Measurements from ENCODE around the gene ZBTB11. TPM values are rescaled to one million over a fixed set of nuclear protein-coding genes. Genes with fewer than 3 reads are reported as not detected.
"Not testable (repeated sequence)": the region's sequence is repeated elsewhere in the genome, so short reads cannot be mapped to it uniquely, and the experiment has no call there.

Gene ZBTB11
- total and polyA plus RNA-seq, 7 donors = 3.0 to 24.4 (median 18.6) TPM

- Histone ChIP-seq H3K4me1 (peaks cover 0 to 41% (median 32%) of the 10 kb centered on the region in 4 donors), H3K36me3 (peaks cover 13 to 62% (median 42%) of the 10 kb centered on the region in 4 donors)
Measured at GRCh38 chr3:101680466-101680865, 3.5 kb upstream of the ZBTB11 start.

GRCh38 chr3:101678837-101679236, 1.9 kb upstream of the ZBTB11 start:
- intact Hi-C loops (cut with DNase I) = loop anchor here (5.0 to 10.0 kb wide), 3 partner anchors 107 to 974 kb away; partner anchors contain the start of genes NFKBIZ, PCNP and TFG
- not testable (repeated sequence) for H3K9me3 ChIP-seq, H3K27ac ChIP-seq, H3K4me3 ChIP-seq, DNase-seq, H3K27me3 ChIP-seq
- Histone ChIP-seq H3K4me1 (peaks cover 0 to 34% (median 25%) of the 10 kb centered on the region in 4 donors), H3K36me3 (peaks cover 13 to 46% (median 37%) of the 10 kb centered on the region in 4 donors)
- 79 to 88% methylated on average over 2 of the region's 2 CpGs for WGBS, 2 donors

More at GRCh38 chr3:101680466-101680865, 3.5 kb upstream of the ZBTB11 start:
- Histone ChIP-seq H3K27me3 (no peaks in the 10 kb centered on the region), H3K9me3 (no peaks in the 10 kb centered on the region), H3K4me3 (no peak overlapping the region), H3K27ac (no peak overlapping the region)
- WGBS, 2 donors = 94 to 95% methylated on average over 4 of the region's 4 CpGs
- TF ChIP-seq EP300 (IDR thresholded peaks at IDR 0.05) (no peak), POLR2A (IDR thresholded peaks at IDR 0.05) (no peak), POLR2AphosphoS5 (IDR thresholded peaks at IDR 0.05) (no peak), CTCF (IDR thresholded peaks at IDR 0.05) (no peak)
- intact Hi-C loops (cut with DNase I) = loop anchor here (10.0 kb wide), 2 partner anchors 544 to 1186 kb away; partner anchors contain the start of gene TMEM45A
- no peak for DNase-seq

GRCh38 chr3:101677436-101678286, 729 bp upstream of the ZBTB11 start:
- Histone ChIP-seq H3K36me3 (peaks cover 9 to 34% (median 28%) of the 10 kb centered on the region in 4 donors), H3K27ac (peak overlapping the region; percentile 96 to 99 (median 98)), H3K27me3 (no peaks in the 10 kb centered on the region), H3K9me3 (no peaks in the 10 kb centered on the region), H3K4me1 (peaks cover 0 to 30% (median 17%) of the 10 kb centered on the region in 4 donors), H3K4me3 (peak overlapping the region; percentile 86 to 98 (median 93))
- no peak for DNase-seq
- TF ChIP-seq EP300 (IDR thresholded peaks at IDR 0.05) = no peak
- WGBS, 2 donors = 54 to 59% methylated on average over 29 of the region's 29 CpGs
- intact Hi-C loops (cut with DNase I) = loop anchor here (1.0 to 10.0 kb wide), 6 partner anchors 9 to 973 kb away; partner anchors contain the start of genes CEP97, NFKBIZ, PCNP and RPL24

GRCh38 chr3:101676216-101676764, 642 bp downstream of the ZBTB11 start:
- Histone ChIP-seq H3K36me3 (peaks cover 5 to 25% (median 14%) of the 10 kb centered on the region in 4 donors), H3K27me3 (no peaks in the 10 kb centered on the region), H3K9me3 (no peaks in the 10 kb centered on the region), H3K27ac (peak overlapping the region; percentile 96 to 99 (median 98)), H3K4me3 (peak overlapping the region; percentile 86 to 98 (median 93)), H3K4me1 (peaks cover 0 to 30% (median 17%) of the 10 kb centered on the region in 4 donors)
- 0% methylated on average over 57 of the region's 57 CpGs for WGBS, 2 donors
- DNase-seq = peak; percentile 97
- intact Hi-C loops (cut with DNase I) = loop anchor here (2.0 to 10.0 kb wide), 5 partner anchors 49 to 971 kb away; partner anchors contain the start of genes CEP97, NFKBIZ, PCNP and SENP7
- TF ChIP-seq POLR2AphosphoS5 (IDR thresholded peaks at IDR 0.05) (peak; percentile 63 to 86 (median 79)), POLR2A (IDR thresholded peaks at IDR 0.05) (peak; percentile 12 to 25), EP300 (IDR thresholded peaks at IDR 0.05) (no peak), CTCF (IDR thresholded peaks at IDR 0.05) (peak in 1 of 4 experiments; percentile 26)

- WGBS, 2 donors = 4 to 10% methylated on average over 27 of the region's 27 CpGs
- Histone ChIP-seq H3K27ac (peak overlapping the region; percentile 96 to 99 (median 98)), H3K27me3 (no peaks in the 10 kb centered on the region), H3K4me1 (peaks cover 0 to 30% (median 17%) of the 10 kb centered on the region in 4 donors), H3K4me3 (peak overlapping the region; percentile 86 to 98 (median 93)), H3K36me3 (peaks cover 3 to 25% (median 13%) of the 10 kb centered on the region in 4 donors), H3K9me3 (no peaks in the 10 kb centered on the region)
- TF ChIP-seq EP300 (IDR thresholded peaks at IDR 0.05) = no peak
- intact Hi-C loops (cut with DNase I) = loop anchor here (2.0 to 10.0 kb wide), 5 partner anchors 49 to 971 kb away; partner anchors contain the start of genes CEP97, NFKBIZ, PCNP and SENP7
- no peak for DNase-seq
Measured at GRCh38 chr3:101675709-101676215, 1.2 kb downstream of the ZBTB11 start.

Measured in sigmoid colon (tissue), 7 donors.